T-cell (primary cell): ENCODE measurements around the gene CST6. TPM values are rescaled to one million over a fixed set of nuclear protein-coding genes. Genes with fewer than 3 reads are reported as not detected.

ENCODE experiments used
- ATAC-seq, 4 experiments: fragments of 200-7000 bp in 3 of 4; fragments of 150-1000 bp in 1 of 4; cut with Tn5 transposase; replicated peaks in 1 of 4; 1 replicate in 3 of 4; 2 replicates in 1 of 4; pipeline ENCODE4 v1.10.0; 2021; ENCODE audit warnings: moderate library complexity in 3 of 4, mild to moderate bottlenecking in 2 of 4, moderate number of reproducible peaks in 1 of 4
- CTCF ChIA-PET, 2 donors: fragments of 300-600 bp; sonication (Branson Sonifier 250); formaldehyde crosslinking; loops; one replicate each; lab custom pipeline; 2022; ENCODE audit warnings: antibody characterized with exemption in 2 of 2; lab: Charles Lee
- POLR2A ChIA-PET, 2 donors: fragments of 300-600 bp; sonication (Branson Sonifier 250); formaldehyde crosslinking; loops; one replicate each; lab custom pipeline; 2022; ENCODE audit warnings: antibody characterized with exemption in 2 of 2; lab: Charles Lee
- DNase-seq, 35 experiments: peaks; one replicate each; pipeline versions ENCODE4 v3.0.0 to v3.0.0-alpha.2; 2013 to 2023
- H3K27ac ChIP-seq: one replicate; pipeline ENCODE4 v1.5.1; 2013; ENCODE audit warnings: low read length
- H3K27me3 ChIP-seq, 2 experiments: replicated peaks in 1 of 2; 1 replicate in 1 of 2; 2 replicates in 1 of 2; pipeline versions ENCODE4 v1.6.1 to v1.7.0; 2013; ENCODE audit warnings: low read length in 1 of 2, mixed read lengths in 1 of 2; ENCODE audit not compliant: control insufficient read depth in 2 of 2, insufficient read depth in 2 of 2; ENCODE audit errors: extremely low read depth in 1 of 2
- H3K36me3 ChIP-seq, 2 donors: 1 replicate in 1 of 2; 2 replicates in 1 of 2; pipeline versions ENCODE4 v1.6.1 to v1.7.0; 2013; ENCODE audit warnings: low read length in 1 of 2; ENCODE audit not compliant: control insufficient read depth in 2 of 2, insufficient read depth in 1 of 2; ENCODE audit errors: extremely low read depth in 1 of 2
- H3K4me1 ChIP-seq, 2 experiments: 1 replicate in 1 of 2; 2 replicates in 1 of 2; pipeline versions ENCODE4 v1.6.1 to v1.7.0; 2013; ENCODE audit warnings: low read length in 2 of 2, mixed read lengths in 1 of 2; ENCODE audit not compliant: insufficient read depth in 2 of 2, control insufficient read depth in 1 of 2; ENCODE audit errors: extremely low read depth in 1 of 2
- H3K4me3 ChIP-seq, 2 donors: 1 replicate in 1 of 2; 2 replicates in 1 of 2; pipeline versions ENCODE4 v1.5.1 to v1.7.0; 2013; ENCODE audit warnings: mild to moderate bottlenecking in 2 of 2, low read length in 1 of 2, moderate library complexity in 1 of 2; ENCODE audit not compliant: control insufficient read depth in 1 of 2; ENCODE audit errors: extremely low read depth in 1 of 2
- H3K9me3 ChIP-seq: 2 replicates; pipeline ENCODE4 v1.7.0; 2013
- H3K27ac Mint-ChIP-seq, 2 donors: one replicate each; pipeline ENCODE4 v1.8.0; 2020 to 2021; ENCODE audit warnings: mild to moderate bottlenecking in 2 of 2, mixed read lengths in 2 of 2
- H3K27me3 Mint-ChIP-seq, 2 donors: one replicate each; pipeline ENCODE4 v1.8.0; 2021 to 2022; ENCODE audit warnings: mixed read lengths in 2 of 2
- H3K36me3 Mint-ChIP-seq: one replicate; pipeline ENCODE4 v1.8.0; 2021; ENCODE audit warnings: mixed read lengths
- H3K4me1 Mint-ChIP-seq, 3 donors: one replicate each; pipeline ENCODE4 v1.8.0; 2020 to 2022; ENCODE audit warnings: mixed read lengths in 3 of 3, mild to moderate bottlenecking in 1 of 3
- H3K4me3 Mint-ChIP-seq, 3 donors: one replicate each; pipeline ENCODE4 v1.8.0; 2020 to 2022; ENCODE audit warnings: mild to moderate bottlenecking in 3 of 3, mixed read lengths in 3 of 3, moderate library complexity in 3 of 3
- H3K9me3 Mint-ChIP-seq, 3 donors: one replicate each; pipeline ENCODE4 v1.8.0; 2020 to 2022; ENCODE audit warnings: mixed read lengths in 3 of 3
- WGBS: methylation state at CpG from one replicate; pipeline ENCODE4 v1.1.5; 2013; ENCODE audit warnings: missing lambda C conversion rate; ENCODE audit not compliant: insufficient coverage; 5-methylcytosine and 5-hydroxymethylcytosine counted together
- total RNA-seq, 35 experiments: library from RNA in 6 of 35; stranded (reverse) in 6 of 35; fragments of 120-200 nt in 1 of 35; gene quantifications; one replicate each; pipeline versions ENCODE4 v1.2.1 to v1.2.4 and lab custom pipeline; 2013 to 2026

Gene CST6
- total RNA-seq, 5 donors from 2014 or later (not counting 1 experiment from before 2014, with no cell fraction given), result not detected

- Histone ChIP-seq H3K27ac (no peak overlapping the region), H3K4me3 (no peak overlapping the region), H3K36me3 (no peaks in the 10 kb centered on the region), H3K4me1 (peaks cover 0 to 10% of the 10 kb centered on the region in 2 experiments), H3K9me3 (no peaks in the 10 kb centered on the region), H3K27me3 (peaks cover 2 to 37% of the 10 kb centered on the region in 2 experiments)
- no peak for DNase-seq
- ChIA-PET POLR2A (no interaction called here), CTCF (interaction anchor here in 1 of 2 donors (0.6 kb wide), 1 partner anchor 684 kb away, joined by 4 read pairs; no protein-coding TSS in a partner anchor)
- 94% methylated on average over 3 of the region's 7 CpGs for WGBS
- no peak overlapping the region for H3K4me3 Mint-ChIP-seq
- no peak for ATAC-seq
- no peak overlapping the region for H3K27ac Mint-ChIP-seq
- peaks cover 0 to 5% (median 0%) of the 10 kb centered on the region in 3 donors for H3K4me1 Mint-ChIP-seq
- H3K36me3 Mint-ChIP-seq, result no peaks in the 10 kb centered on the region
- H3K27me3 Mint-ChIP-seq, result peaks cover 4 to 17% of the 10 kb centered on the region in 2 donors
- H3K9me3 Mint-ChIP-seq, result no peaks in the 10 kb centered on the region
These were observed 3.7 kb downstream of the CST6 start for GRCh38 chr11:66015454-66015881.

- POLR2A ChIA-PET, result no interaction called here
- H3K27ac ChIP-seq, result no peak overlapping the region
- no peaks in the 10 kb centered on the region for H3K9me3 ChIP-seq
- Mint-ChIP-seq H3K4me1 (peaks cover 0 to 9% (median 0%) of the 10 kb centered on the region in 3 donors), H3K27me3 (peaks cover 4 to 16% of the 10 kb centered on the region in 2 donors), H3K4me3 (no peak overlapping the region), H3K36me3 (no peaks in the 10 kb centered on the region), H3K9me3 (no peaks in the 10 kb centered on the region), H3K27ac (no peak overlapping the region)
- no peak for DNase-seq
- H3K27me3 ChIP-seq, result peaks cover 2 to 33% of the 10 kb centered on the region in 2 experiments
- no peak for ATAC-seq
- CTCF ChIA-PET, result interaction anchor here in 1 of 2 donors (1.0 kb wide), 1 partner anchor 49 kb away, joined by 3 read pairs; no protein-coding TSS in a partner anchor
- WGBS, result 88% methylated on average over 17 of the region's 18 CpGs
- no peak overlapping the region for H3K4me3 ChIP-seq
- H3K4me1 ChIP-seq, result peaks cover 0 to 12% of the 10 kb centered on the region in 2 experiments
- H3K36me3 ChIP-seq, result no peaks in the 10 kb centered on the region
These were observed 4.4 kb downstream of the CST6 start for GRCh38 chr11:66015936-66016792.

GRCh38 chr11:66016793-66017177 is 5.0 kb downstream of the CST6 start:
- Mint-ChIP-seq H3K9me3 (no peaks in the 10 kb centered on the region), H3K27ac (no peak overlapping the region), H3K36me3 (no peaks in the 10 kb centered on the region), H3K27me3 (peaks cover 4 to 12% of the 10 kb centered on the region in 2 donors), H3K4me3 (no peak overlapping the region), H3K4me1 (peaks cover 0 to 9% (median 0%) of the 10 kb centered on the region in 3 donors)
- CTCF ChIA-PET, result interaction anchor here in 1 of 2 donors (1.0 kb wide), 1 partner anchor 48 kb away, joined by 3 read pairs; no protein-coding TSS in a partner anchor
- WGBS, result 81% methylated on average over 10 of the region's 10 CpGs
- POLR2A ChIA-PET, result no interaction called here
- H3K36me3 ChIP-seq, result no peaks in the 10 kb centered on the region
- H3K4me3 ChIP-seq, result no peak overlapping the region
- H3K27me3 ChIP-seq, result peaks cover 0 to 28% of the 10 kb centered on the region in 2 experiments
- DNase-seq (no peak), ATAC-seq (no peak)
- no peak overlapping the region for H3K27ac ChIP-seq
- peaks cover 0 to 12% of the 10 kb centered on the region in 2 experiments for H3K4me1 ChIP-seq
- H3K9me3 ChIP-seq, result no peaks in the 10 kb centered on the region

GRCh38 chr11:66017321-66017720 is 5.5 kb downstream of the CST6 start:
- ATAC-seq (no peak), DNase-seq (no peak)
- H3K4me1 Mint-ChIP-seq, result peaks cover under 1 to 9% (median under 1%) of the 10 kb centered on the region in 3 donors
- no peaks in the 10 kb centered on the region for H3K9me3 Mint-ChIP-seq
- Histone ChIP-seq H3K36me3 (no peaks in the 10 kb centered on the region), H3K9me3 (no peaks in the 10 kb centered on the region), H3K4me3 (no peak overlapping the region), H3K27ac (no peak overlapping the region), H3K27me3 (peaks cover 0 to 28% of the 10 kb centered on the region in 2 experiments), H3K4me1 (peaks cover 0 to 10% of the 10 kb centered on the region in 2 experiments)
- no peaks in the 10 kb centered on the region for H3K36me3 Mint-ChIP-seq
- ChIA-PET POLR2A (no interaction called here), CTCF (interaction anchor here in 1 of 2 donors (0.6 kb wide), 1 partner anchor 248 kb away, joined by 3 read pairs; no protein-coding TSS in a partner anchor)
- peaks cover 4 to 12% of the 10 kb centered on the region in 2 donors for H3K27me3 Mint-ChIP-seq
- WGBS, result 64% methylated on average over 4 of the region's 4 CpGs
- no peak overlapping the region for H3K27ac Mint-ChIP-seq
- H3K4me3 Mint-ChIP-seq, result no peak overlapping the region

GRCh38 chr11:66020212-66020611 is 8.4 kb downstream of the CST6 start:
- Mint-ChIP-seq H3K4me3 (no peak overlapping the region), H3K4me1 (peaks cover 5 to 13% (median 6%) of the 10 kb centered on the region in 3 donors), H3K36me3 (no peaks in the 10 kb centered on the region), H3K27ac (no peak overlapping the region), H3K27me3 (peaks cover 3 to 7% of the 10 kb centered on the region in 2 donors), H3K9me3 (no peaks in the 10 kb centered on the region)
- ATAC-seq, result no peak
- Histone ChIP-seq H3K4me3 (no peak overlapping the region), H3K36me3 (no peaks in the 10 kb centered on the region), H3K27me3 (peaks cover 0 to 19% of the 10 kb centered on the region in 2 experiments), H3K4me1 (peaks cover 0 to 15% of the 10 kb centered on the region in 2 experiments), H3K27ac (no peak overlapping the region), H3K9me3 (no peaks in the 10 kb centered on the region)
- ChIA-PET CTCF (no interaction called here), POLR2A (no interaction called here)
- no peak for DNase-seq
- WGBS, result 80% methylated on average over 5 of the region's 8 CpGs

GRCh38 chr11:66020618-66021357 is 9.0 kb downstream of the CST6 start:
- WGBS, result 56% methylated on average over 13 of the region's 25 CpGs
- Histone ChIP-seq H3K36me3 (no peaks in the 10 kb centered on the region), H3K4me1 (peaks cover 0 to 15% of the 10 kb centered on the region in 2 experiments), H3K9me3 (no peaks in the 10 kb centered on the region), H3K4me3 (no peak overlapping the region), H3K27ac (no peak overlapping the region), H3K27me3 (peaks cover 0 to 20% of the 10 kb centered on the region in 2 experiments)
- Mint-ChIP-seq H3K4me3 (no peak overlapping the region), H3K9me3 (no peaks in the 10 kb centered on the region), H3K36me3 (no peaks in the 10 kb centered on the region), H3K27ac (no peak overlapping the region), H3K27me3 (peaks cover 3 to 7% of the 10 kb centered on the region in 2 donors), H3K4me1 (peaks cover 5 to 13% (median 6%) of the 10 kb centered on the region in 3 donors)
- POLR2A ChIA-PET, result no interaction called here
- CTCF ChIA-PET, result no interaction called here
- peak in 8 of 35 experiments; percentile 8 to 55 (median 18) for DNase-seq
- no peak for ATAC-seq
